HEK293 (cell line): ENCODE results near the gene DCAKD.

Experiments
- CTCF ChIA-PET: fragments of 350-600 bp; formaldehyde crosslinking; extraction: SDS; loops from one replicate; lab custom pipeline; 2021; ENCODE audit warnings: antibody characterized with exemption; lab: Yijun Ruan, JAX
- POLR2A ChIA-PET: fragments of 300-600 bp; formaldehyde crosslinking; extraction: SDS; loops from one replicate; lab custom pipeline; 2020; ENCODE audit warnings: antibody characterized with exemption, inconsistent platforms; lab: Yijun Ruan, JAX
- H3K27ac ChIP-seq: fragments of 200-500 bp; sonication (Bioruptor generic); 2 replicates; pipeline ENCODE4 v1.5.1; 2014; ENCODE audit warnings: low read depth, low read length, control low read depth, inconsistent platforms; ENCODE audit errors: extremely low read depth
- H3K36me3 ChIP-seq, 2 experiments: fragments of 200-500 bp in 1 of 2; sonication (Bioruptor generic) in 1 of 2; 1 replicate in 1 of 2; 2 replicates in 1 of 2; pipeline ENCODE4 v1.5.1; 2014 to 2017; ENCODE audit warnings: inconsistent platforms in 2 of 2, low read length in 2 of 2; ENCODE audit not compliant: control insufficient read depth in 2 of 2, insufficient read depth in 1 of 2
- H3K4me1 ChIP-seq: fragments of 200-500 bp; sonication (Bioruptor generic); 2 replicates; pipeline ENCODE4 v1.5.1; 2014; ENCODE audit warnings: mild to moderate bottlenecking, low read length, inconsistent platforms; ENCODE audit not compliant: control insufficient read depth, insufficient read depth
- H3K4me3 ChIP-seq: 2 replicates; pipeline ENCODE4 v1.5.1; 2011; ENCODE audit warnings: low read depth, mild to moderate bottlenecking, control low read depth, low read length, moderate library complexity
- H3K9me3 ChIP-seq: fragments of 200-500 bp; sonication (Bioruptor generic); 2 replicates; pipeline ENCODE4 v1.5.1; 2014; ENCODE audit warnings: low read depth, low read length, inconsistent platforms; ENCODE audit not compliant: control insufficient read depth, insufficient read depth
- GLI4 ChIP-seq: fragments of 450-650 bp; formaldehyde crosslinking; IDR thresholded peaks from 2 replicates; pipeline ENCODE4 v1.5.1; 2016; ENCODE audit warnings: missing biosample characterization, missing genetic modification characterization
- GLIS1 ChIP-seq: fragments of 450-650 bp; formaldehyde crosslinking; IDR thresholded peaks from 2 replicates; pipeline ENCODE4 v1.5.1; 2016; ENCODE audit warnings: missing biosample characterization, missing genetic modification characterization
- HOXA7 ChIP-seq: sonication (generic); formaldehyde crosslinking; IDR thresholded peaks from 2 replicates; pipeline ENCODE4 v1.8.1; 2022; ENCODE audit warnings: missing genetic modification reagents, borderline replicate concordance
- OVOL3 ChIP-seq: fragments of 450-650 bp; formaldehyde crosslinking; IDR thresholded peaks from 2 replicates; pipeline ENCODE4 v1.5.1; 2016; ENCODE audit warnings: missing biosample characterization, missing genetic modification characterization
- SALL2 ChIP-seq: fragments of 450-650 bp; formaldehyde crosslinking; IDR thresholded peaks from 2 replicates; pipeline ENCODE4 v1.5.0; 2017; ENCODE audit warnings: missing biosample characterization, mild to moderate bottlenecking, missing genetic modification characterization, borderline replicate concordance
- YY1 ChIP-seq: fragments of 450-650 bp; formaldehyde crosslinking; IDR thresholded peaks from 2 replicates; pipeline ENCODE4 v1.5.1; 2018; ENCODE audit warnings: missing biosample characterization, missing genetic modification characterization
- ZEB2 ChIP-seq: fragments of 450-650 bp; formaldehyde crosslinking; IDR thresholded peaks from 2 replicates; pipeline ENCODE4 v1.5.1; 2016; ENCODE audit warnings: missing biosample characterization, missing genetic modification characterization
- ZFP3 ChIP-seq: fragments of 450-650 bp; formaldehyde crosslinking; IDR thresholded peaks from 2 replicates; pipeline ENCODE4 v1.5.1; 2016; ENCODE audit warnings: low read depth, missing biosample characterization, missing genetic modification characterization
- ZIC2 ChIP-seq: fragments of 450-650 bp; formaldehyde crosslinking; IDR thresholded peaks from 2 replicates; pipeline ENCODE4 v1.5.1; 2016; ENCODE audit warnings: missing biosample characterization, missing genetic modification characterization
- ZNF138 ChIP-seq: fragments of 450-650 bp; formaldehyde crosslinking; IDR thresholded peaks from 2 replicates; pipeline ENCODE4 v1.5.1; 2016; ENCODE audit warnings: missing biosample characterization, missing genetic modification characterization, borderline replicate concordance
- ZNF239 ChIP-seq: fragments of 450-650 bp; formaldehyde crosslinking; IDR thresholded peaks from 2 replicates; pipeline ENCODE4 v1.5.1; 2016; ENCODE audit warnings: missing biosample characterization, missing genetic modification characterization
- ZNF274 ChIP-seq, 2 experiments: fragments of 200-500 bp in 1 of 2; fragments of 450-650 bp in 1 of 2; sonication (Bioruptor generic) in 1 of 2; formaldehyde crosslinking in 1 of 2; IDR thresholded peaks; 2 replicates each; pipeline versions ENCODE4 v1.5.1 to v1.6.1; 2014 to 2016; ENCODE audit warnings: borderline replicate concordance in 1 of 2, inconsistent platforms in 1 of 2, low read length in 1 of 2, missing biosample characterization in 1 of 2, missing genetic modification characterization in 1 of 2
- ZNF324 ChIP-seq: fragments of 450-650 bp; formaldehyde crosslinking; IDR thresholded peaks from 2 replicates; pipeline ENCODE4 v1.5.1; 2016; ENCODE audit warnings: missing biosample characterization, missing genetic modification characterization
- ZNF350 ChIP-seq: fragments of 450-650 bp; formaldehyde crosslinking; IDR thresholded peaks from 2 replicates; pipeline ENCODE4 v1.5.0; 2017; ENCODE audit warnings: missing biosample characterization, mild to moderate bottlenecking, missing genetic modification characterization
- ZNF433 ChIP-seq: fragments of 450-650 bp; formaldehyde crosslinking; IDR thresholded peaks from 2 replicates; pipeline ENCODE4 v1.5.1; 2016; ENCODE audit warnings: missing biosample characterization, missing genetic modification characterization, low read depth
- ZNF510 ChIP-seq: fragments of 450-650 bp; formaldehyde crosslinking; IDR thresholded peaks from 2 replicates; pipeline ENCODE4 v1.5.1; 2018; ENCODE audit warnings: mild to moderate bottlenecking, missing genetic modification characterization, missing biosample characterization; ENCODE audit not compliant: insufficient replicate concordance
- ZNF529 ChIP-seq: fragments of 450-650 bp; formaldehyde crosslinking; IDR thresholded peaks from 2 replicates; pipeline ENCODE4 v1.5.1; 2017; ENCODE audit warnings: missing genetic modification characterization, missing biosample characterization; ENCODE audit not compliant: insufficient replicate concordance
- ZNF626 ChIP-seq: fragments of 450-650 bp; sonication (Bioruptor Pico); formaldehyde crosslinking; IDR thresholded peaks from 2 replicates; pipeline ENCODE4 v1.5.1; 2018; ENCODE audit warnings: missing biosample characterization, missing genetic modification characterization, inconsistent platforms
- ZNF654 ChIP-seq: fragments of 450-650 bp; formaldehyde crosslinking; IDR thresholded peaks from 2 replicates; pipeline ENCODE4 v1.5.1; 2016; ENCODE audit warnings: low read depth, missing biosample characterization, missing genetic modification characterization
- ZNF677 ChIP-seq: fragments of 450-650 bp; IDR thresholded peaks from 2 replicates; pipeline ENCODE4 v1.5.0; 2018; ENCODE audit warnings: missing biosample characterization, mild to moderate bottlenecking, missing genetic modification characterization, moderate library complexity
- TF ChIP-seq, protein P1 (sequence below): fragments of 450-650 bp; formaldehyde crosslinking; IDR thresholded peaks from 2 replicates; pipeline ENCODE4 v1.5.1; 2017; ENCODE audit warnings: missing biosample characterization, missing genetic modification characterization
- TF ChIP-seq, protein P2 (sequence below): fragments of 450-650 bp; formaldehyde crosslinking; IDR thresholded peaks from 2 replicates; pipeline ENCODE4 v1.5.1; 2016; ENCODE audit warnings: missing biosample characterization, missing genetic modification characterization
- TF ChIP-seq, protein P3 (sequence below): fragments of 450-650 bp; IDR thresholded peaks from 2 replicates; pipeline ENCODE4 v1.5.1; 2018; ENCODE audit warnings: missing biosample characterization, mild to moderate bottlenecking, missing genetic modification characterization
- TF ChIP-seq, protein P4 (sequence below): fragments of 450-650 bp; formaldehyde crosslinking; IDR thresholded peaks from 2 replicates; pipeline ENCODE4 v1.5.1; 2016; ENCODE audit warnings: missing biosample characterization, missing genetic modification characterization

DCAKD gene

DNA sequence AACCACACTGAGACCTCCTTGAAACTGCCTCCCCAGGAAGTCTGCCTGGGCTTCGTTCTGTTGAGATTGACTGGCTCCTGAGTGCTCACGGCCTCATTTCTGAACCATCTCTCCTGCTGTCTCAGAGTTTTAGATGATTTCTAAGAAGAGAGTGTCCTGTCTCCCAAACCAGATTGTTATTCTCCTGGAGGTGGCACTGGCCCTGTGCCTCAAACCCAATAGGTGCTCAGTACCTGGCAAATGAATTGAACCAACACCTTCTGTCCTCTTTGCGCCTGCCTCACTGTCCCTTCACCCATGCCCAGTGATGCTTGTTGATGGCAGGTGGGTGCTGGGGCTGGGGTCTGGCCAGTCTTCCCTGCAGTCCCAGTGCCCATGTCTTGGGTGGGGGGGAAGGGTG is 47.0 kb downstream of the DCAKD start (continued):
- TF ChIP-seq ZNF433 (tag by site-specific recombination): no peak
- TF ChIP-seq ZNF654 (tag by site-specific recombination): no peak
- no peak for TF ChIP-seq ZNF677 (tag by site-specific recombination)
- TF ChIP-seq GLIS1 (tag by site-specific recombination): no peak
- TF ChIP-seq, protein P1, sequence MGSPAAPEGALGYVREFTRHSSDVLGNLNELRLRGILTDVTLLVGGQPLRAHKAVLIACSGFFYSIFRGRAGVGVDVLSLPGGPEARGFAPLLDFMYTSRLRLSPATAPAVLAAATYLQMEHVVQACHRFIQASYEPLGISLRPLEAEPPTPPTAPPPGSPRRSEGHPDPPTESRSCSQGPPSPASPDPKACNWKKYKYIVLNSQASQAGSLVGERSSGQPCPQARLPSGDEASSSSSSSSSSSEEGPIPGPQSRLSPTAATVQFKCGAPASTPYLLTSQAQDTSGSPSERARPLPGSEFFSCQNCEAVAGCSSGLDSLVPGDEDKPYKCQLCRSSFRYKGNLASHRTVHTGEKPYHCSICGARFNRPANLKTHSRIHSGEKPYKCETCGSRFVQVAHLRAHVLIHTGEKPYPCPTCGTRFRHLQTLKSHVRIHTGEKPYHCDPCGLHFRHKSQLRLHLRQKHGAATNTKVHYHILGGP (tag by site-specific recombination): no peak
- TF ChIP-seq ZFP3: no peak

DNA sequence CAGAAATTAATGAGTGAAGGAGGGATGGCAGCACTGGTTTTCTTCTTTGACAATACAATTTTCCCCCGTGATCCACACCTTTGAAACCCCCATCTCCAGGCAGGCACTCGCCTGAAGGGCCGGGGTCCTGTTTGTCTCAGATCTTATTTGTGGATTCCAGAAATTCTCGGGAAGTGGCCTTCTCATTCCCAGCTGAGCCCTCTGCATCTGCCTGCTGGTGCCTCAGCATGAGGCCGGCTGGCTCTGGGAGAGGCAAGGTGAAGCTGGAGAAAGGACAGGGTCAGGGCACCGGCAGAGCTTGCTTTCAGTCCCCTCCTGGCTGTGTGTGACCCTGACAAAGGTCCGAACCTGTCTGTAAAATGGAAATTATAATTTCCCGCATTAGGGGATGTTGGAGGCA is 47.6 kb downstream of the DCAKD start:
- ChIA-PET POLR2A (no interaction called here), CTCF (interaction anchor here (0.6 to 1.0 kb wide), 4 partner anchors 8 to 342 kb away, joined by 3 to 4 read pairs (median 3); no protein-coding TSS in a partner anchor)
- 0 out of 2 replicates have a peak, but pooled peaks cover 2% of the 10 kb centered on the region for H3K9me3 ChIP-seq
- no peak overlapping the region for H3K27ac ChIP-seq
- no peaks in the 10 kb centered on the region for H3K36me3 ChIP-seq
- H3K4me3 ChIP-seq: no peak overlapping the region
- H3K4me1 ChIP-seq: peaks cover 3% of the 10 kb centered on the region; the same call in 1 of the 2 replicates
- TF ChIP-seq ZNF239 (tag by site-specific recombination) (no peak), ZNF677 (tag by site-specific recombination) (no peak), ZIC2 (tag by site-specific recombination) (0 out of 2 replicates have a peak, but pooled peaks have one; percentile 9), OVOL3 (tag by site-specific recombination) (no peak)

DNA sequence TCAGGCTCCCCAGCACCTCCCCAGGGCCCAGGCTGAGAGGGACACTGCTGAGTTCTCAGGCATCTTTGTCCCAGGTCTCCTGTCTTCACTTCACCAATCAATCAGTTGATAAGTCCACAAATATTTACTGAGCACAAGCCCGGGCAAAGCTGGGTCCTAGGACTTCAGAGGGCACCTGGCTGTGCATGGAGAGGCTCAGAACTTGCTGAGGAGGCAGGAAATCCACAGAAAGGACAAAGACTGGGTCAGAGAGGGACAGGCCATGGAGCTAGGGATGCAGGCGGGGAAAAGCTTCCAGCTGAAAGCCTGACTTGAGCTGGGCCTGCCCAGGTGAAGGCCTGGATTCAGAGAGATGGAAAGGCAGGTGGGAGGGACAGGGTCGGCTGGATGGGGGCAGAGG is 50.1 kb downstream of the DCAKD start:
- 0 out of 2 replicates have a peak, but pooled peaks cover 2% of the 10 kb centered on the region for H3K9me3 ChIP-seq
- ChIA-PET CTCF (no interaction called here), POLR2A (no interaction called here)
- TF ChIP-seq ZEB2: no peak
- TF ChIP-seq YY1 (tag by site-specific recombination): no peak
- no peak for TF ChIP-seq ZNF138 (tag by site-specific recombination)
- TF ChIP-seq HOXA7 (CRISPR knock-in tag): no peak
- TF ChIP-seq ZNF510: no peak
- TF ChIP-seq ZNF350 (tag by site-specific recombination): no peak
- TF ChIP-seq ZNF274 (IDR thresholded peaks at IDR 0.05; ENCODE audit: low read length): no peak
- TF ChIP-seq ZNF274 (tag by site-specific recombination; IDR thresholded peaks at IDR 0.05; ENCODE audit: borderline replicate concordance): no peak
- TF ChIP-seq, protein P2, sequence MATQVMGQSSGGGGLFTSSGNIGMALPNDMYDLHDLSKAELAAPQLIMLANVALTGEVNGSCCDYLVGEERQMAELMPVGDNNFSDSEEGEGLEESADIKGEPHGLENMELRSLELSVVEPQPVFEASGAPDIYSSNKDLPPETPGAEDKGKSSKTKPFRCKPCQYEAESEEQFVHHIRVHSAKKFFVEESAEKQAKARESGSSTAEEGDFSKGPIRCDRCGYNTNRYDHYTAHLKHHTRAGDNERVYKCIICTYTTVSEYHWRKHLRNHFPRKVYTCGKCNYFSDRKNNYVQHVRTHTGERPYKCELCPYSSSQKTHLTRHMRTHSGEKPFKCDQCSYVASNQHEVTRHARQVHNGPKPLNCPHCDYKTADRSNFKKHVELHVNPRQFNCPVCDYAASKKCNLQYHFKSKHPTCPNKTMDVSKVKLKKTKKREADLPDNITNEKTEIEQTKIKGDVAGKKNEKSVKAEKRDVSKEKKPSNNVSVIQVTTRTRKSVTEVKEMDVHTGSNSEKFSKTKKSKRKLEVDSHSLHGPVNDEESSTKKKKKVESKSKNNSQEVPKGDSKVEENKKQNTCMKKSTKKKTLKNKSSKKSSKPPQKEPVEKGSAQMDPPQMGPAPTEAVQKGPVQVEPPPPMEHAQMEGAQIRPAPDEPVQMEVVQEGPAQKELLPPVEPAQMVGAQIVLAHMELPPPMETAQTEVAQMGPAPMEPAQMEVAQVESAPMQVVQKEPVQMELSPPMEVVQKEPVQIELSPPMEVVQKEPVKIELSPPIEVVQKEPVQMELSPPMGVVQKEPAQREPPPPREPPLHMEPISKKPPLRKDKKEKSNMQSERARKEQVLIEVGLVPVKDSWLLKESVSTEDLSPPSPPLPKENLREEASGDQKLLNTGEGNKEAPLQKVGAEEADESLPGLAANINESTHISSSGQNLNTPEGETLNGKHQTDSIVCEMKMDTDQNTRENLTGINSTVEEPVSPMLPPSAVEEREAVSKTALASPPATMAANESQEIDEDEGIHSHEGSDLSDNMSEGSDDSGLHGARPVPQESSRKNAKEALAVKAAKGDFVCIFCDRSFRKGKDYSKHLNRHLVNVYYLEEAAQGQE (tag by site-specific recombination): no peak
- no peak for TF ChIP-seq ZNF626
- TF ChIP-seq ZNF677 (tag by site-specific recombination): no peak
- TF ChIP-seq, protein P3, sequence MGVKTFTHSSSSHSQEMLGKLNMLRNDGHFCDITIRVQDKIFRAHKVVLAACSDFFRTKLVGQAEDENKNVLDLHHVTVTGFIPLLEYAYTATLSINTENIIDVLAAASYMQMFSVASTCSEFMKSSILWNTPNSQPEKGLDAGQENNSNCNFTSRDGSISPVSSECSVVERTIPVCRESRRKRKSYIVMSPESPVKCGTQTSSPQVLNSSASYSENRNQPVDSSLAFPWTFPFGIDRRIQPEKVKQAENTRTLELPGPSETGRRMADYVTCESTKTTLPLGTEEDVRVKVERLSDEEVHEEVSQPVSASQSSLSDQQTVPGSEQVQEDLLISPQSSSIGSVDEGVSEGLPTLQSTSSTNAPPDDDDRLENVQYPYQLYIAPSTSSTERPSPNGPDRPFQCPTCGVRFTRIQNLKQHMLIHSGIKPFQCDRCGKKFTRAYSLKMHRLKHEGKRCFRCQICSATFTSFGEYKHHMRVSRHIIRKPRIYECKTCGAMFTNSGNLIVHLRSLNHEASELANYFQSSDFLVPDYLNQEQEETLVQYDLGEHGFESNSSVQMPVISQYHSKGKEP (tag by site-specific recombination): no peak
- no peak for TF ChIP-seq SALL2
- no peak for TF ChIP-seq ZNF529
- TF ChIP-seq, protein P4, sequence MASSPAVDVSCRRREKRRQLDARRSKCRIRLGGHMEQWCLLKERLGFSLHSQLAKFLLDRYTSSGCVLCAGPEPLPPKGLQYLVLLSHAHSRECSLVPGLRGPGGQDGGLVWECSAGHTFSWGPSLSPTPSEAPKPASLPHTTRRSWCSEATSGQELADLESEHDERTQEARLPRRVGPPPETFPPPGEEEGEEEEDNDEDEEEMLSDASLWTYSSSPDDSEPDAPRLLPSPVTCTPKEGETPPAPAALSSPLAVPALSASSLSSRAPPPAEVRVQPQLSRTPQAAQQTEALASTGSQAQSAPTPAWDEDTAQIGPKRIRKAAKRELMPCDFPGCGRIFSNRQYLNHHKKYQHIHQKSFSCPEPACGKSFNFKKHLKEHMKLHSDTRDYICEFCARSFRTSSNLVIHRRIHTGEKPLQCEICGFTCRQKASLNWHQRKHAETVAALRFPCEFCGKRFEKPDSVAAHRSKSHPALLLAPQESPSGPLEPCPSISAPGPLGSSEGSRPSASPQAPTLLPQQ: no peak
- TF ChIP-seq ZNF324 (tag by site-specific recombination): no peak
- TF ChIP-seq GLI4: no peak
- 0 out of 2 replicates have a peak, but pooled peaks cover 3% of the 10 kb centered on the region for H3K4me1 ChIP-seq
- no peaks in the 10 kb centered on the region for H3K36me3 ChIP-seq
- H3K27ac ChIP-seq: no peak overlapping the region
- H3K4me3 ChIP-seq: no peak overlapping the region
